Adrenal gland (tissue), 12 donors: Measurements from ENCODE around the gene CNGB1. TPM values are rescaled to one million over a fixed set of nuclear protein-coding genes. Genes with fewer than 3 reads are reported as not detected.
"Not testable (repeated sequence)": the region's sequence is repeated elsewhere in the genome, so short reads cannot be mapped to it uniquely, and the experiment has no call there.

Experiments
- DNase-seq, 7 donors: peaks; one replicate each; pipeline ENCODE4 v3.0.0-alpha.2; 2019 to 2020
- H3K27ac ChIP-seq, 5 donors: fragments of 200-600 bp; sonication (generic) in 4 of 5; 1 replicate in 3 of 5; 2 replicates in 2 of 5; pipeline versions ENCODE4 v1.5.1 to v1.8.0; 2016 to 2020; ENCODE audit warnings: mild to moderate bottlenecking in 1 of 5
- H3K27me3 ChIP-seq: fragments of 200-600 bp; 2 replicates; pipeline ENCODE4 v1.8.0; 2021
- H3K36me3 ChIP-seq, 2 donors: fragments of 200-600 bp; replicated peaks in 1 of 2; 1 replicate in 1 of 2; 2 replicates in 1 of 2; pipeline versions ENCODE4 v1.5.1 to v1.8.0; 2018 to 2022
- H3K4me1 ChIP-seq, 2 donors: fragments of 200-600 bp; replicated peaks in 1 of 2; 1 replicate in 1 of 2; 2 replicates in 1 of 2; pipeline versions ENCODE4 v1.5.1 to v1.8.0; 2018 to 2021
- H3K4me3 ChIP-seq, 4 donors: fragments of 200-600 bp; sonication (generic) in 3 of 4; one replicate each; pipeline ENCODE4 v1.5.1; 2016 to 2018
- H3K9me3 ChIP-seq, 3 donors: fragments of 200-600 bp; sonication (generic) in 1 of 3; replicated peaks in 1 of 3; 1 replicate in 2 of 3; 2 replicates in 1 of 3; pipeline versions ENCODE4 v1.5.1 to v1.8.0; 2016 to 2021
- CTCF ChIP-seq, 6 experiments: fragments of 450-650 bp in 4 of 6; fragments of 200-600 bp in 2 of 6; sonication (generic) in 1 of 6; IDR thresholded peaks; 1 replicate in 5 of 6; 2 replicates in 1 of 6; pipeline versions ENCODE4 v1.5.1 to v1.8.0; 2016 to 2021; ENCODE audit warnings: antibody characterized with exemption in 6 of 6, mild to moderate bottlenecking in 2 of 6, moderate library complexity in 1 of 6
- POLR2A ChIP-seq, 2 donors: fragments of 450-650 bp; IDR thresholded peaks; one replicate each; pipeline ENCODE4 v1.6.1; 2017; ENCODE audit warnings: antibody characterized with exemption in 2 of 2, mild to moderate bottlenecking in 2 of 2, moderate library complexity in 1 of 2
- WGBS, 4 donors: extraction: QIAGEN DNeasy Blood & Tissue Kit in 2 of 4; methylation state at CpG; one replicate each; pipeline versions ENCODE4 v1.1.5 to v1.1.7; 2013 to 2017; 5-methylcytosine and 5-hydroxymethylcytosine counted together
- intact Hi-C, 2 donors: fragments of 100-400 bp; cut with DNase I; formaldehyde crosslinking; loops; one replicate each; pipeline versions ENCODE4 v1.14.1 to v1.15.0; 2022 to 2023
- polyA plus RNA-seq, 3 donors: library from polyadenylated mRNA; stranded (reverse); fragments of 200-250 nt in 2 of 3; fragments of 350-450 nt in 1 of 3; fragmentation: Illumina TruSeq in 1 of 3; extraction: RNeasy Lipid Tissue Mini Kit (QIAGEN cat#74804) in 1 of 3; gene quantifications; one replicate each; pipeline ENCODE4 v1.2.3, GENCODE V29; 2013 to 2014
- total RNA-seq, 9 donors: library from RNA; depleted of rRNA in 4 of 9; stranded (reverse); fragments of >200 nt in 4 of 9; fragments of 120-200 nt in 1 of 9; fragmentation: NEBNext Ultra II Directional in 1 of 9; extraction: Animal tissue kit (Norgen Biotek cat#: 25700) in 1 of 9; gene quantifications; one replicate each; pipeline versions ENCODE4 v1.1.0 to v1.2.4, GENCODE V29; 2013 to 2023
- donor health status: healthy with polysubstance abuse.
- donor health status: Bipolar disorder and iron deficiency.
- donor health status: DM: yes; HTN: yes; CAD: no.
- donor health status: DM: no; HTN: no; CAD: no.
- donor health status: DM: no; HTN: no; CAD: no.
- donor health status: DM: yes; HTN: yes; CAD: no.

The CNGB1 gene
- total and polyA plus RNA-seq, 12 donors, result 0.67 to 2.4 (median 1.5) TPM; not detected in 5

GRCh38 chr16:57984443-57985203, 13.7 kb upstream of the CNGB1 start:
- Histone ChIP-seq H3K36me3 (no peaks in the 10 kb centered on the region), H3K4me1 (peaks cover 12 to 20% of the 10 kb centered on the region in 2 donors), H3K9me3 (no peaks in the 10 kb centered on the region), H3K4me3 (peak overlapping the region in 2 of 4 donors; percentile 38 to 52), H3K27me3 (no peaks in the 10 kb centered on the region), H3K27ac (peak overlapping the region in 1 of 5 donors; percentile 2)
- 2 to 14% (median 12%) methylated on average over 9 to 64 of the region's 64 CpGs for WGBS, 4 donors
- no peak for TF ChIP-seq CTCF (IDR thresholded peaks at IDR 0.05)
- TF ChIP-seq POLR2A (IDR thresholded peaks at IDR 0.05), result no peak
- DNase-seq, result peak; percentile 87 to 93 (median 91)
- intact Hi-C loops, result no loop called here

GRCh38 chr16:57982385-57982784, 11.5 kb upstream of the CNGB1 start:
- DNase-seq, result no peak
- 80 to 88% (median 85%) methylated on average over 5 of the region's 5 CpGs for WGBS, 4 donors
- Histone ChIP-seq H3K4me1 (peaks cover 12 to 18% of the 10 kb centered on the region in 2 donors), H3K4me3 (no peak overlapping the region), H3K27ac (no peak overlapping the region), H3K9me3 (no peaks in the 10 kb centered on the region), H3K36me3 (no peaks in the 10 kb centered on the region), H3K27me3 (no peaks in the 10 kb centered on the region)
- TF ChIP-seq CTCF (IDR thresholded peaks at IDR 0.05), result no peak
- TF ChIP-seq POLR2A (IDR thresholded peaks at IDR 0.05), result no peak
- intact Hi-C loops, result no loop called here

GRCh38 chr16:57981636-57982035, 10.7 kb upstream of the CNGB1 start:
- no peak for DNase-seq
- Histone ChIP-seq H3K27me3 (no peaks in the 10 kb centered on the region), H3K9me3 (no peaks in the 10 kb centered on the region), H3K4me3 (no peak overlapping the region), H3K4me1 (peaks cover 6 to 15% of the 10 kb centered on the region in 2 donors), H3K27ac (no peak overlapping the region), H3K36me3 (no peaks in the 10 kb centered on the region)
- WGBS, 4 donors, result 84 to 95% (median 90%) methylated on average over 5 to 7 of the region's 7 CpGs
- intact Hi-C loops, result no loop called here
- no peak for TF ChIP-seq POLR2A (IDR thresholded peaks at IDR 0.05)
- TF ChIP-seq CTCF (IDR thresholded peaks at IDR 0.05), result no peak

- no peaks in the 10 kb centered on the region for H3K27me3 ChIP-seq
- H3K36me3 ChIP-seq, result no peaks in the 10 kb centered on the region
- H3K27ac ChIP-seq, result no peak overlapping the region
- no peaks in the 10 kb centered on the region for H3K9me3 ChIP-seq
- no peaks in the 10 kb centered on the region for H3K4me1 ChIP-seq
- DNase-seq, result no peak
- intact Hi-C loops, result no loop called here
- H3K4me3 ChIP-seq, result no peak overlapping the region
- TF ChIP-seq POLR2A (IDR thresholded peaks at IDR 0.05) (no peak), CTCF (IDR thresholded peaks at IDR 0.05) (no peak)
- 88 to 92% (median 89%) methylated on average over 11 of the region's 11 CpGs for WGBS, 4 donors
Measured at GRCh38 chr16:57979006-57979585, 8.2 kb upstream of the CNGB1 start.

GRCh38 chr16:57978070-57978465, 7.1 kb upstream of the CNGB1 start:
- WGBS, 4 donors, result 82 to 100% (median 98%) methylated on average over 2 of the region's 2 CpGs
- H3K4me3 ChIP-seq, H3K9me3 ChIP-seq, intact Hi-C loops, H3K36me3 ChIP-seq, DNase-seq, H3K4me1 ChIP-seq, H3K27me3 ChIP-seq, H3K27ac ChIP-seq: not testable (repeated sequence)
